NCI-H510A (cell line): ENCODE measurements around the gene METTL9.
"Not testable (repeated sequence)": the region's sequence is repeated elsewhere in the genome, so short reads cannot be mapped to it uniquely, and the experiment has no call there.

Source experiments
- DNase-seq: peaks from one replicate; lab custom pipeline; 2025; lab: John Stamatoyannopoulos, UW

Gene METTL9

GRCh38 chr16:21663889-21664647 is 64.7 kb downstream of the METTL9 start, which contains the start of gene OTOA:
Gene OTOA, plus strand, starts transcription at chr16:21663968. Its CDS starts 14,547 bp downstream, at chr16:21678515.
- no peak for DNase-seq

- no peak for DNase-seq
Measured at GRCh38 chr16:21664801-21665492, 65.6 kb downstream of the METTL9 start.

- no peak for DNase-seq
Measured at GRCh38 chr16:21666772-21667171, 67.4 kb downstream of the METTL9 start.

- no peak for DNase-seq
Measured at GRCh38 chr16:21667575-21667974, 68.2 kb downstream of the METTL9 start.

- DNase-seq, result no peak
Measured at GRCh38 chr16:21673469-21673868, 74.1 kb downstream of the METTL9 start.

- not testable (repeated sequence) for DNase-seq
Measured at GRCh38 chr16:21674456-21674855, 75.1 kb downstream of the METTL9 start.

- DNase-seq, result not testable (repeated sequence)
Measured at GRCh38 chr16:21680714-21681113, 81.3 kb downstream of the METTL9 start.

GRCh38 chr16:21683184-21683583 is 83.8 kb downstream of the METTL9 start:
- DNase-seq, result no peak

GRCh38 chr16:21684199-21684598 is 84.8 kb downstream of the METTL9 start:
- no peak for DNase-seq

GRCh38 chr16:21685034-21685455 is 85.7 kb downstream of the METTL9 start:
- no peak for DNase-seq

- DNase-seq, result no peak
Measured at GRCh38 chr16:21689107-21689506, 89.7 kb downstream of the METTL9 start.

- DNase-seq, result not testable (repeated sequence)
Measured at GRCh38 chr16:21690967-21691366, 91.6 kb downstream of the METTL9 start.

- no peak for DNase-seq
Measured at GRCh38 chr16:21694609-21695008, 95.2 kb downstream of the METTL9 start.

- no peak for DNase-seq
Measured at GRCh38 chr16:21697032-21697431, 97.7 kb downstream of the METTL9 start.

GRCh38 chr16:21698169-21699032 is 99.0 kb downstream of the METTL9 start:
- no peak for DNase-seq

- DNase-seq, result no peak
Measured at GRCh38 chr16:21701271-21701670, 101.9 kb downstream of the METTL9 start.

- DNase-seq, result no peak
Measured at GRCh38 chr16:21702276-21702675, 102.9 kb downstream of the METTL9 start.

- no peak for DNase-seq
Measured at GRCh38 chr16:21703156-21703555, 103.8 kb downstream of the METTL9 start.

- DNase-seq, result no peak
Measured at GRCh38 chr16:21703589-21704174, 104.3 kb downstream of the METTL9 start.

GRCh38 chr16:21704266-21704665 is 104.9 kb downstream of the METTL9 start:
- no peak for DNase-seq

- no peak for DNase-seq
Measured at GRCh38 chr16:21704733-21705132, 105.4 kb downstream of the METTL9 start.
